GM11168 (cell line): ENCODE measurements around the gene TP53BP1.
"Not testable (repeated sequence)": the region's sequence is repeated elsewhere in the genome, so short reads cannot be mapped to it uniquely, and the experiment has no call there.

Experiments
- in situ Hi-C: fragments of 300-500 bp; cut with MboI; formaldehyde crosslinking; loops from one replicate; pipeline ENCODE4 v1.12.0; 2022; ENCODE audit warnings: low sequenced_read_pairs; ENCODE audit not compliant: unreplicated experiment

The TP53BP1 gene

GRCh38 chr15:43429687-43430086, 63.3 kb downstream of the TP53BP1 start:
- in situ Hi-C loops, result no loop called here

- in situ Hi-C loops, result no loop called here
Measured at GRCh38 chr15:43423793-43424192, 69.2 kb downstream of the TP53BP1 start.

- in situ Hi-C loops, result no loop called here
Measured at GRCh38 chr15:43420876-43421275, 72.1 kb downstream of the TP53BP1 start.

GRCh38 chr15:43420435-43420834, 72.5 kb downstream of the TP53BP1 start:
- in situ Hi-C loops, result no loop called here

- in situ Hi-C loops, result no loop called here
Measured at GRCh38 chr15:43414196-43414595, 78.8 kb downstream of the TP53BP1 start.

GRCh38 chr15:43412096-43412495, 80.9 kb downstream of the TP53BP1 start:
- in situ Hi-C loops, result no loop called here

GRCh38 chr15:43410572-43411214, 82.3 kb downstream of the TP53BP1 start:
- in situ Hi-C loops, result no loop called here

- in situ Hi-C loops, result no loop called here
Measured at GRCh38 chr15:43408789-43409188, 84.2 kb downstream of the TP53BP1 start.

GRCh38 chr15:43406808-43407207, 86.1 kb downstream of the TP53BP1 start:
- in situ Hi-C loops, result no loop called here

- in situ Hi-C loops, result no loop called here
Measured at GRCh38 chr15:43406189-43406588, 86.8 kb downstream of the TP53BP1 start.

GRCh38 chr15:43404130-43404529, 88.8 kb downstream of the TP53BP1 start:
- in situ Hi-C loops, result no loop called here

- in situ Hi-C loops, result no loop called here
Measured at GRCh38 chr15:43403616-43404015, 89.3 kb downstream of the TP53BP1 start.

- in situ Hi-C loops, result no loop called here
Measured at GRCh38 chr15:43402255-43402654, 90.7 kb downstream of the TP53BP1 start.

GRCh38 chr15:43393592-43393991, 99.4 kb downstream of the TP53BP1 start:
- in situ Hi-C loops, result not testable (repeated sequence)

- in situ Hi-C loops, result no loop called here
Measured at GRCh38 chr15:43390723-43391122, 102.2 kb downstream of the TP53BP1 start.

GRCh38 chr15:43383070-43383469, 109.9 kb downstream of the TP53BP1 start:
- in situ Hi-C loops, result no loop called here

GRCh38 chr15:43382310-43382709, 110.6 kb downstream of the TP53BP1 start:
- in situ Hi-C loops, result no loop called here

GRCh38 chr15:43378601-43379000, 114.4 kb downstream of the TP53BP1 start:
- in situ Hi-C loops, result no loop called here

- in situ Hi-C loops, result no loop called here
Measured at GRCh38 chr15:43376017-43376705, 116.8 kb downstream of the TP53BP1 start.

GRCh38 chr15:43370975-43371974, 121.7 kb downstream of the TP53BP1 start, which contains the start of the genes TUBGCP4 and ZSCAN29:
TSS of gene TUBGCP4 (plus strand) at chr15:43371101. CDS start at chr15:43371355, 254 bp downstream.
TSS of gene ZSCAN29 (minus strand) at chr15:43371043. CDS start at chr15:43369913, 1,130 bp downstream.
- in situ Hi-C loops, result no loop called here
